Measurements from ENCODE around the gene ALS2. TPM values are rescaled to one million over a fixed set of nuclear protein-coding genes. Genes with fewer than 3 reads are reported as not detected.
"Not testable (repeated sequence)": the region's sequence is repeated elsewhere in the genome, so short reads cannot be mapped to it uniquely, and the experiment has no call there.

ALS2 gene
- total RNA-seq, 1 experiment from 2014 or later = 23.8 TPM

DNA sequence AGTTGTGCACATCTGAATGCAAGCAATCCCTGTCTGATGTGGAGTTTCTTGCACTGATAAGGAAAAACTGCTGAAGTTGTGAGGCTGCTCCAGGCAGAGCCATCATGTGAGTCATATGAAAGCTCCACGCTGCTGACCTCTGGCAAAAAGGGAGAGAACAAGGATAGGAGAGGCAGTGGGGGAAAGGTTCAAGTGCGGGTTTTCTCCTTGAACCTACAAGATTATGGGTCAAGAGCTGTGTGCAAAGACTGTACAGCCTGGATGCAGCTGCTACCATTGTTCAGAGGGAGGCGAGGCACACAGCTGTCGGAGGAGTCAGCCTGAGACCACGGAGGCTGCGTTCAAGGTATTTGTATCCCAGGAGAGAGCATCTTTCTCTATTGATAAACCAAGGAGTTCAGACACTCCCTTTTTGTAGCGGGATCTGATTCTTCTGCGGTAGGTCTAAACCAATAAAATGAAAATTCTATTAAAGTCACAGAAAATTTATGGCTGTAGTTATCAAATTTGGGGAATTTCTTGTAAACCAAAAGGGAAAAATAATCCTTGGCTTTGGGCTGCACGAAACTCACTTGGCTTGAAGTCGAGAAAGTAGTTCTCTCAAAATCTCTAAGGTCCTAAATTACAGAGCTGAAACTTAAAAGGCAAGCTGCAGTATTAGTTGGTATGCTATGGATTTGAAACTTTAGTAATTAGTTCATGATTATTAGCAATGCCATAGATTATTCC is 25.9 kb upstream of the ALS2 start, which contains the start of gene CDK15:
CDK15 (plus strand) TSS at position 96 of the 729 bp plus-strand sequence; CDS start at position 224, 128 bp downstream.
- H3K9me3 ChIP-seq (ENCODE audit: low read length) = no peaks in the 10 kb centered on the region
- no peak for ATAC-seq
- H3K9me2 ChIP-seq (replicated peaks; ENCODE audit: low read length) = no peaks in the 10 kb centered on the region
- H3K27ac ChIP-seq (ENCODE audit: low read length) = no peak within 1 kb of the TSS
- ChIA-PET CTCF (no interaction called here), POLR2A (ENCODE audit: unreplicated experiment) (no interaction called here)
- H3F3A ChIP-seq (ENCODE audit: low read length, unreplicated experiment) = no peaks in the 10 kb centered on the region
- H3K4me1 ChIP-seq (ENCODE audit: insufficient read depth, low read length) = no peaks in the 10 kb centered on the region
- H3K4me2 ChIP-seq (ENCODE audit: low read length) = no peak within 1 kb of the TSS
- no peaks in the 10 kb centered on the region for H3K27me3 ChIP-seq (ENCODE audit: low read length)
- H4K20me1 ChIP-seq (ENCODE audit: low read length) = no peaks in the 10 kb centered on the region
- no peaks in the 10 kb centered on the region for H3K79me2 ChIP-seq (ENCODE audit: low read length)
- no peaks in the 10 kb centered on the region for H3K36me3 ChIP-seq (ENCODE audit: low read depth, low read length)
- TF ChIP-seq EZH2phosphoT487 (IDR thresholded peaks at IDR 0.05; ENCODE audit: borderline replicate concordance, low read length) (no peak), EZH2 (IDR thresholded peaks at IDR 0.05; ENCODE audit: low read length, unreplicated experiment) (no peak)
- TF ChIP-seq, protein P1, sequence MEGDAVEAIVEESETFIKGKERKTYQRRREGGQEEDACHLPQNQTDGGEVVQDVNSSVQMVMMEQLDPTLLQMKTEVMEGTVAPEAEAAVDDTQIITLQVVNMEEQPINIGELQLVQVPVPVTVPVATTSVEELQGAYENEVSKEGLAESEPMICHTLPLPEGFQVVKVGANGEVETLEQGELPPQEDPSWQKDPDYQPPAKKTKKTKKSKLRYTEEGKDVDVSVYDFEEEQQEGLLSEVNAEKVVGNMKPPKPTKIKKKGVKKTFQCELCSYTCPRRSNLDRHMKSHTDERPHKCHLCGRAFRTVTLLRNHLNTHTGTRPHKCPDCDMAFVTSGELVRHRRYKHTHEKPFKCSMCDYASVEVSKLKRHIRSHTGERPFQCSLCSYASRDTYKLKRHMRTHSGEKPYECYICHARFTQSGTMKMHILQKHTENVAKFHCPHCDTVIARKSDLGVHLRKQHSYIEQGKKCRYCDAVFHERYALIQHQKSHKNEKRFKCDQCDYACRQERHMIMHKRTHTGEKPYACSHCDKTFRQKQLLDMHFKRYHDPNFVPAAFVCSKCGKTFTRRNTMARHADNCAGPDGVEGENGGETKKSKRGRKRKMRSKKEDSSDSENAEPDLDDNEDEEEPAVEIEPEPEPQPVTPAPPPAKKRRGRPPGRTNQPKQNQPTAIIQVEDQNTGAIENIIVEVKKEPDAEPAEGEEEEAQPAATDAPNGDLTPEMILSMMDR (conservative IDR thresholded peaks at IDR 0.05; ENCODE audit: low read depth, low read length) = no peak
- H2AFZ ChIP-seq (ENCODE audit: low read length) = no peak within 1 kb of the TSS
- BruUV-seq (replicated peaks) = no TSS peak
- H3K4me3 ChIP-seq (ENCODE audit: low read length) = no peak within 1 kb of the TSS
- H3K9ac ChIP-seq (ENCODE audit: low read length) = no peak within 1 kb of the TSS
- intact Hi-C loops (cut with micrococcal nuclease) = no loop called here
- no peak for DNase-seq

DNA sequence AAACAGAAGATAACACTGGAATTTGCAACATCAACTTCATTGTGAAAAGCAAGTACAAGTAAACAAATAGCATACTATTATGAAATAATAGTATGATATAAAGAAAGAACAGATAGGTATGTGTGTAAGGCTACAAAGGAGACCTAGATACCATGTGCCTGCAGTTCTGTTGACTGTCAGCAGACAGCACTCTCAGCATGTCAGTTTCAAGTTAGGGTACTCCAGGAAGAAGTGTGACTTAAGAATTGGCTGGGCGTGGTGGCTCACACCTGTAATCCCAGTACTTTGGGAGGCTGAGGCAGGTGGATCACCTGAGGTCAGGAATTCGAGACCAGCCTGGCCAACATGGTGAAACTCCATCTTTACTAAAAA is 18.2 kb upstream of the ALS2 start:
- Histone ChIP-seq H3K4me2 (ENCODE audit: low read length) (peak overlapping the region; percentile 73), H3K27ac (ENCODE audit: low read length) (peak overlapping the region; percentile 96), H2AFZ (ENCODE audit: low read length) (peak overlapping the region; percentile 56), H3K9ac (ENCODE audit: low read length) (peak overlapping the region; percentile 58), H3K4me3 (ENCODE audit: low read length) (peak overlapping the region; percentile 17; the same call in 1 of the 2 replicates), H3K4me1 (ENCODE audit: insufficient read depth, low read length) (peaks cover 28% of the 10 kb centered on the region)
- H3K27me3 ChIP-seq (ENCODE audit: low read length); BruUV-seq (replicated peaks); H3K36me3 ChIP-seq (ENCODE audit: low read depth, low read length); H3K9me2 ChIP-seq (replicated peaks; ENCODE audit: low read length); CTCF ChIA-PET; H3K79me2 ChIP-seq (ENCODE audit: low read length); H3K9me3 ChIP-seq (ENCODE audit: low read length); H3F3A ChIP-seq (ENCODE audit: low read length, unreplicated experiment); H4K20me1 ChIP-seq (ENCODE audit: low read length): not testable (repeated sequence)
- TF ChIP-seq, protein P1 (conservative IDR thresholded peaks at IDR 0.05; ENCODE audit: low read depth, low read length) = peak; percentile 51
- intact Hi-C loops (cut with micrococcal nuclease) = loop anchor here (1.0 to 5.0 kb wide), 3 partner anchors 18 to 358 kb away; no protein-coding TSS in a partner anchor
- DNase-seq = peak; percentile 49
- POLR2A ChIA-PET (ENCODE audit: unreplicated experiment) = interaction anchor here (0.7 kb wide), 1 partner anchor 19 kb away, joined by 4 read pairs; no protein-coding TSS in a partner anchor
- peak; percentile 15; the same call in 1 of the 2 replicates for ATAC-seq

All from PC-3 (cell line).